GM18909 (cell line): ENCODE data around the gene CD151.

ENCODE experiments used
- ATAC-seq: cut with Tn5 transposase; IDR thresholded peaks from one replicate; pipeline ENCODE4 v1.9.1; 2021; ENCODE audit warnings: mild to moderate bottlenecking; ENCODE audit not compliant: unreplicated experiment, poor library complexity

CD151 gene

GRCh38 chr11:827146-827896 lies 5.4 kb upstream of the CD151 start:
- no peak for ATAC-seq

- ATAC-seq: no peak
Measured at GRCh38 chr11:827897-828192, 4.9 kb upstream of the CD151 start, which contains the start of gene CRACR2B. CRACR2B (plus strand) TSS chr11:827919; CDS start chr11:828608, 689 bp downstream.

- ATAC-seq: no peak
Measured at GRCh38 chr11:828506-829175, 4.1 kb upstream of the CD151 start.

GRCh38 chr11:829176-829846 lies 3.4 kb upstream of the CD151 start:
- ATAC-seq: no peak

GRCh38 chr11:829847-830294 lies 2.9 kb upstream of the CD151 start:
- ATAC-seq: no peak

- no peak for ATAC-seq
Measured at GRCh38 chr11:830295-831117, 2.2 kb upstream of the CD151 start.

GRCh38 chr11:831118-831864 lies 1.5 kb upstream of the CD151 start:
- no peak for ATAC-seq

- no peak for ATAC-seq
Measured at GRCh38 chr11:831961-832528, 707 bp upstream of the CD151 start.

- no peak for ATAC-seq
Measured at GRCh38 chr11:833114-833791, 501 bp downstream of the CD151 start.

GRCh38 chr11:833849-834311 lies 1.1 kb downstream of the CD151 start:
- ATAC-seq: no peak

GRCh38 chr11:834371-835316 lies 1.9 kb downstream of the CD151 start:
- no peak for ATAC-seq

GRCh38 chr11:836274-836673 lies 3.5 kb downstream of the CD151 start:
- no peak for ATAC-seq

- ATAC-seq: no peak
Measured at GRCh38 chr11:836700-837099, 3.9 kb downstream of the CD151 start.

GRCh38 chr11:837189-837989 lies 4.6 kb downstream of the CD151 start:
- ATAC-seq: no peak

GRCh38 chr11:837990-838307 lies 5.2 kb downstream of the CD151 start:
- ATAC-seq: no peak

GRCh38 chr11:838441-839279 lies 5.9 kb downstream of the CD151 start:
- ATAC-seq: no peak
